ENCODE measurements around the gene GGA2.

GGA2 gene

GRCh38 chr16:23554536-23554935, 44.2 kb upstream of the GGA2 start:
- H2BK120ac ChIP-seq (ENCODE audit: insufficient read depth, low read length, poor library complexity), result no peak overlapping the region
- WGBS (ENCODE audit: extremely low coverage, insufficient coverage, insufficient read length), result no CpG with 5 or more reads among the region's 3 CpGs
- no peaks in the 10 kb centered on the region for H3K27me3 ChIP-seq (ENCODE audit: insufficient read depth, low read length)

GRCh38 chr16:23552161-23552560, 41.9 kb upstream of the GGA2 start:
- Histone ChIP-seq H3K4me1 (ENCODE audit: control insufficient read depth in 1 of 2, insufficient read depth in 2 of 2, low read length in 2 of 2) (peaks cover 0 to 4% of the 10 kb centered on the region in 2 experiments), H2BK5ac (ENCODE audit: low read depth, low read length, poor library complexity) (no peak overlapping the region), H2BK120ac (ENCODE audit: insufficient read depth, low read length, poor library complexity) (no peak overlapping the region), H3K4me2 (ENCODE audit: low read length) (no peak overlapping the region), H2BK12ac (ENCODE audit: low read length) (no peak overlapping the region), H4K12ac (ENCODE audit: low read depth, low read length) (no peak overlapping the region), H3K4me3 (ENCODE audit: low read depth, low read length) (no peak overlapping the region), H4K8ac (ENCODE audit: low read depth, low read length) (no peak overlapping the region), H3K27ac (ENCODE audit: low read depth, low read length) (no peak overlapping the region), H3K27me3 (ENCODE audit: insufficient read depth, low read length) (no peaks in the 10 kb centered on the region), H3K79me1 (ENCODE audit: low read length) (peaks cover 3% of the 10 kb centered on the region), H3K23ac (ENCODE audit: low read length) (no peak overlapping the region), H4K91ac (ENCODE audit: low read depth, low read length) (no peak overlapping the region), H3K9ac (ENCODE audit: low read length) (no peak overlapping the region), H3K14ac (ENCODE audit: low read length) (no peak overlapping the region), H3K79me2 (ENCODE audit: control insufficient read depth, insufficient read depth, low read length, poor library complexity) (peaks cover 2% of the 10 kb centered on the region), H3K18ac (ENCODE audit: low read length) (no peak overlapping the region), H2AK5ac (ENCODE audit: low read length) (no peak overlapping the region), H2AFZ (ENCODE audit: insufficient read depth, low read length, poor library complexity) (no peak overlapping the region), H3K9me3 (ENCODE audit: insufficient read depth, low read depth, low read length) (no peaks in the 10 kb centered on the region), H3K36me3 (ENCODE audit: control insufficient read depth in 1 of 2, insufficient read depth in 2 of 2, low read length in 2 of 2) (peaks cover 37 to 40% of the 10 kb centered on the region in 2 experiments), H3K4ac (ENCODE audit: low read depth, low read length) (no peak overlapping the region)
- WGBS (ENCODE audit: extremely low coverage, insufficient coverage, insufficient read length), result no CpG with 5 or more reads among the region's 6 CpGs
- no peak for DNase-seq

More at GRCh38 chr16:23554536-23554935, 44.2 kb upstream of the GGA2 start:
- H3K9ac ChIP-seq (ENCODE audit: low read length), result no peak overlapping the region
- no peak for DNase-seq
- no peak overlapping the region for H2AFZ ChIP-seq (ENCODE audit: insufficient read depth, low read length, poor library complexity)
- peaks cover 0 to 4% of the 10 kb centered on the region in 2 experiments for H3K4me1 ChIP-seq (ENCODE audit: control insufficient read depth in 1 of 2, insufficient read depth in 2 of 2, low read length in 2 of 2)
- H3K79me2 ChIP-seq (ENCODE audit: control insufficient read depth, insufficient read depth, low read length, poor library complexity), result peaks cover 9% of the 10 kb centered on the region
- H3K4ac ChIP-seq (ENCODE audit: low read depth, low read length), result no peak overlapping the region
- no peak overlapping the region for H2AK5ac ChIP-seq (ENCODE audit: low read length)
- no peak overlapping the region for H3K14ac ChIP-seq (ENCODE audit: low read length)
- no peak overlapping the region for H2BK5ac ChIP-seq (ENCODE audit: low read depth, low read length, poor library complexity)
- H4K8ac ChIP-seq (ENCODE audit: low read depth, low read length), result no peak overlapping the region
- peaks cover 26% of the 10 kb centered on the region in 2 experiments for H3K36me3 ChIP-seq (ENCODE audit: control insufficient read depth in 1 of 2, insufficient read depth in 2 of 2, low read length in 2 of 2)
- no peak overlapping the region for H3K27ac ChIP-seq (ENCODE audit: low read depth, low read length)
- H4K12ac ChIP-seq (ENCODE audit: low read depth, low read length), result no peak overlapping the region
- H3K23ac ChIP-seq (ENCODE audit: low read length), result no peak overlapping the region
- no peak overlapping the region for H3K4me3 ChIP-seq (ENCODE audit: low read depth, low read length)
- H3K79me1 ChIP-seq (ENCODE audit: low read length), result peaks cover 7% of the 10 kb centered on the region
- no peak overlapping the region for H3K4me2 ChIP-seq (ENCODE audit: low read length)
- no peak overlapping the region for H3K18ac ChIP-seq (ENCODE audit: low read length)
- no peak overlapping the region for H4K91ac ChIP-seq (ENCODE audit: low read depth, low read length)
- no peaks in the 10 kb centered on the region for H3K9me3 ChIP-seq (ENCODE audit: insufficient read depth, low read depth, low read length)
- no peak overlapping the region for H2BK12ac ChIP-seq (ENCODE audit: low read length)

- Histone ChIP-seq H3K27me3 (ENCODE audit: insufficient read depth, low read length) (no peaks in the 10 kb centered on the region), H3K9ac (ENCODE audit: low read length) (no peak overlapping the region), H3K79me2 (ENCODE audit: control insufficient read depth, insufficient read depth, low read length, poor library complexity) (no peaks in the 10 kb centered on the region), H2BK12ac (ENCODE audit: low read length) (no peak overlapping the region), H3K9me3 (ENCODE audit: insufficient read depth, low read depth, low read length) (no peaks in the 10 kb centered on the region), H2AK5ac (ENCODE audit: low read length) (no peak overlapping the region), H3K27ac (ENCODE audit: low read depth, low read length) (no peak overlapping the region), H2BK120ac (ENCODE audit: insufficient read depth, low read length, poor library complexity) (no peak overlapping the region), H2AFZ (ENCODE audit: insufficient read depth, low read length, poor library complexity) (no peak overlapping the region), H4K12ac (ENCODE audit: low read depth, low read length) (no peak overlapping the region), H3K18ac (ENCODE audit: low read length) (no peak overlapping the region), H3K36me3 (ENCODE audit: control insufficient read depth in 1 of 2, insufficient read depth in 2 of 2, low read length in 2 of 2) (peaks cover 47 to 48% of the 10 kb centered on the region in 2 experiments), H3K4me3 (ENCODE audit: low read depth, low read length) (no peak overlapping the region), H3K79me1 (ENCODE audit: low read length) (no peaks in the 10 kb centered on the region), H3K23ac (ENCODE audit: low read length) (no peak overlapping the region), H3K4me2 (ENCODE audit: low read length) (no peak overlapping the region), H3K14ac (ENCODE audit: low read length) (no peak overlapping the region), H4K91ac (ENCODE audit: low read depth, low read length) (no peak overlapping the region), H3K4ac (ENCODE audit: low read depth, low read length) (no peak overlapping the region), H2BK5ac (ENCODE audit: low read depth, low read length, poor library complexity) (no peak overlapping the region), H4K8ac (ENCODE audit: low read depth, low read length) (no peak overlapping the region), H3K4me1 (ENCODE audit: control insufficient read depth in 1 of 2, insufficient read depth in 2 of 2, low read length in 2 of 2) (no peaks in the 10 kb centered on the region)
- no CpG with 5 or more reads among the region's 5 CpGs for WGBS (ENCODE audit: extremely low coverage, insufficient coverage, insufficient read length)
- DNase-seq, result no peak
Observed at GRCh38 chr16:23549938-23550337, 39.6 kb upstream of the GGA2 start.

GRCh38 chr16:23544436-23544835, 34.1 kb upstream of the GGA2 start:
- no peak overlapping the region for H3K4me3 ChIP-seq (ENCODE audit: low read depth, low read length)
- H4K12ac ChIP-seq (ENCODE audit: low read depth, low read length), result no peak overlapping the region
- H3K79me1 ChIP-seq (ENCODE audit: low read length), result no peaks in the 10 kb centered on the region
- no peak for DNase-seq
- H3K14ac ChIP-seq (ENCODE audit: low read length), result no peak overlapping the region
- no peaks in the 10 kb centered on the region for H3K27me3 ChIP-seq (ENCODE audit: insufficient read depth, low read length)
- no peaks in the 10 kb centered on the region for H3K9me3 ChIP-seq (ENCODE audit: insufficient read depth, low read depth, low read length)
- H3K4ac ChIP-seq (ENCODE audit: low read depth, low read length), result no peak overlapping the region
- WGBS (ENCODE audit: extremely low coverage, insufficient coverage, insufficient read length), result no CpG with 5 or more reads among the region's 14 CpGs
- H3K27ac ChIP-seq (ENCODE audit: low read depth, low read length), result no peak overlapping the region
- H3K4me1 ChIP-seq (ENCODE audit: control insufficient read depth in 1 of 2, insufficient read depth in 2 of 2, low read length in 2 of 2), result no peaks in the 10 kb centered on the region
- H3K9ac ChIP-seq (ENCODE audit: low read length), result no peak overlapping the region
- no peak overlapping the region for H2BK5ac ChIP-seq (ENCODE audit: low read depth, low read length, poor library complexity)
- H3K4me2 ChIP-seq (ENCODE audit: low read length), result no peak overlapping the region
- no peak overlapping the region for H2BK12ac ChIP-seq (ENCODE audit: low read length)
- no peak overlapping the region for H2BK120ac ChIP-seq (ENCODE audit: insufficient read depth, low read length, poor library complexity)
- no peak overlapping the region for H4K8ac ChIP-seq (ENCODE audit: low read depth, low read length)
- H3K18ac ChIP-seq (ENCODE audit: low read length), result no peak overlapping the region
- H2AK5ac ChIP-seq (ENCODE audit: low read length), result no peak overlapping the region
- H3K79me2 ChIP-seq (ENCODE audit: control insufficient read depth, insufficient read depth, low read length, poor library complexity), result no peaks in the 10 kb centered on the region
- no peak overlapping the region for H2AFZ ChIP-seq (ENCODE audit: insufficient read depth, low read length, poor library complexity)
- no peak overlapping the region for H3K23ac ChIP-seq (ENCODE audit: low read length)
- no peak overlapping the region for H4K91ac ChIP-seq (ENCODE audit: low read depth, low read length)
- peaks cover 28 to 44% of the 10 kb centered on the region in 2 experiments for H3K36me3 ChIP-seq (ENCODE audit: control insufficient read depth in 1 of 2, insufficient read depth in 2 of 2, low read length in 2 of 2)
